K562 (cell line): ENCODE data around the gene CDC45. TPM values are rescaled to one million over a fixed set of nuclear protein-coding genes. Genes with fewer than 3 reads are reported as not detected.

Experiments used
- ARID2 ChIP-seq: fragments of 450-650 bp; IDR thresholded peaks from 2 replicates; pipeline ENCODE4 v1.6.1; 2017; ENCODE audit warnings: antibody characterized with exemption, mild to moderate bottlenecking
- BRD4 ChIP-seq: fragments of 200-600 bp; sonication (generic); IDR thresholded peaks from 2 replicates; pipeline ENCODE4 v1.6.1; 2017; ENCODE audit warnings: inconsistent platforms
- BRF1 ChIP-seq: IDR thresholded peaks from 3 replicates; pipeline ENCODE4 v1.6.1; 2011; ENCODE audit warnings: borderline replicate concordance, mild to moderate bottlenecking; ENCODE audit not compliant: insufficient read length; ENCODE audit errors: extremely low read depth
- KDM5B ChIP-seq: fragments of 200-600 bp; sonication (generic); IDR thresholded peaks from 2 replicates; pipeline ENCODE4 v1.6.1; 2012; ENCODE audit warnings: low read depth, mild to moderate bottlenecking, moderate library complexity, low read length, control low read depth, inconsistent platforms; ENCODE audit not compliant: insufficient replicate concordance
- MAFF ChIP-seq: IDR thresholded peaks from 2 replicates; pipeline ENCODE4 v1.6.1; 2012; ENCODE audit warnings: low read length, improper control_type of control experiment
- POLR2AphosphoS5 ChIP-seq: IDR thresholded peaks from 2 replicates; pipeline ENCODE4 v1.6.1; 2011; ENCODE audit warnings: mild to moderate bottlenecking, low read depth, low read length, moderate library complexity; ENCODE audit not compliant: control insufficient read depth, insufficient read depth
- PTRF ChIP-seq: fragments of 450-650 bp; IDR thresholded peaks from 2 replicates; pipeline ENCODE4 v1.6.1; 2016; ENCODE audit warnings: mild to moderate bottlenecking, missing genetic modification characterization, missing compliant biosample characterization
- PYGO2 ChIP-seq: fragments of 450-650 bp; IDR thresholded peaks from 2 replicates; pipeline ENCODE4 v1.6.1; 2016; ENCODE audit warnings: mild to moderate bottlenecking, missing genetic modification characterization, moderate library complexity, missing compliant biosample characterization
- SIN3A ChIP-seq, 2 experiments: fragments of 150-350 bp in 1 of 2; IDR thresholded peaks; 2 replicates each; pipeline ENCODE4 v1.6.1; 2011 to 2016; ENCODE audit warnings: borderline replicate concordance in 2 of 2, low read depth in 2 of 2, low read length in 2 of 2, mild to moderate bottlenecking in 2 of 2, moderate library complexity in 2 of 2; ENCODE audit not compliant: control insufficient read depth in 1 of 2
- SMAD1 ChIP-seq: fragments of 150-350 bp; IDR thresholded peaks from 2 replicates; pipeline ENCODE4 v1.6.1; 2014; ENCODE audit warnings: low read length, low read depth; ENCODE audit not compliant: partially characterized antibody
- SPI1 ChIP-seq: IDR thresholded peaks from 2 replicates; pipeline ENCODE4 v1.6.1; 2011; ENCODE audit warnings: low read depth, low read length, control low read depth, borderline replicate concordance
- TRIM28 ChIP-seq: fragments of 450-650 bp; IDR thresholded peaks from 2 replicates; pipeline ENCODE4 v1.6.1; 2017
- U2AF1 ChIP-seq: fragments of 200-400 bp; formaldehyde crosslinking; optimal IDR thresholded peaks from 2 replicates; pipeline ENCODE3; 2017; ENCODE audit warnings: mild to moderate bottlenecking, low read depth, low read length, moderate library complexity
- ZNF41 ChIP-seq: fragments of 250-450 bp; sonication (Bioruptor Pico); conservative IDR thresholded peaks from 2 replicates; pipeline ENCODE4 v1.4.0; 2020; ENCODE audit warnings: mild to moderate bottlenecking
- polyA plus RNA-seq, 8 experiments: library from polyadenylated mRNA; depleted of rRNA in 4 of 8; stranded (reverse) in 5 of 8; unstranded in 3 of 8; fragments of >200 nt; fragmentation: Nextera tagmentation in 2 of 8; fragmentation: Illumina TruSeq in 1 of 8; extraction: Ambion mirVana in 2 of 8; extraction: Trizol in 1 of 8; gene quantifications; 2 replicates each; pipeline versions ENCODE4 v1.2.1 to v1.2.3, GENCODE V29; 2011 to 2014; ENCODE audit warnings: inconsistent platforms in 1 of 8, missing spikeins in 1 of 8
- total RNA-seq, 7 experiments: library from RNA; depleted of rRNA in 6 of 7; stranded (reverse); fragments of >200 nt in 6 of 7; fragmentation: Illumina TruSeq in 2 of 7; extraction: Trizol in 2 of 7; gene quantifications; 2 replicates each; pipeline versions ENCODE4 v1.2.1 to v1.2.3, GENCODE V29; 2011 to 2021; ENCODE audit warnings: low replicate concordance in 1 of 7
- TF ChIP-seq, protein P1 (sequence below): fragments of 450-650 bp; IDR thresholded peaks from 2 replicates; pipeline ENCODE4 v1.6.1; 2018; ENCODE audit not compliant: partially characterized antibody
- TF ChIP-seq, protein P2 (sequence below): fragments of 150-350 bp; conservative IDR thresholded peaks from 2 replicates; pipeline ENCODE4 v1.6.1; 2014; ENCODE audit warnings: low read length
- TF ChIP-seq, protein P3 (sequence below): fragments of 450-650 bp; IDR thresholded peaks from 2 replicates; pipeline ENCODE4 v1.7.1; 2018; ENCODE audit warnings: mild to moderate bottlenecking, low read depth; ENCODE audit not compliant: partially characterized antibody

Gene CDC45
- total and polyA plus RNA-seq, 9 of the 15 experiments (the other 6 are each of a cell fraction or from before 2014, with no cell fraction given): 251 to 580 (median 410) TPM

DNA sequence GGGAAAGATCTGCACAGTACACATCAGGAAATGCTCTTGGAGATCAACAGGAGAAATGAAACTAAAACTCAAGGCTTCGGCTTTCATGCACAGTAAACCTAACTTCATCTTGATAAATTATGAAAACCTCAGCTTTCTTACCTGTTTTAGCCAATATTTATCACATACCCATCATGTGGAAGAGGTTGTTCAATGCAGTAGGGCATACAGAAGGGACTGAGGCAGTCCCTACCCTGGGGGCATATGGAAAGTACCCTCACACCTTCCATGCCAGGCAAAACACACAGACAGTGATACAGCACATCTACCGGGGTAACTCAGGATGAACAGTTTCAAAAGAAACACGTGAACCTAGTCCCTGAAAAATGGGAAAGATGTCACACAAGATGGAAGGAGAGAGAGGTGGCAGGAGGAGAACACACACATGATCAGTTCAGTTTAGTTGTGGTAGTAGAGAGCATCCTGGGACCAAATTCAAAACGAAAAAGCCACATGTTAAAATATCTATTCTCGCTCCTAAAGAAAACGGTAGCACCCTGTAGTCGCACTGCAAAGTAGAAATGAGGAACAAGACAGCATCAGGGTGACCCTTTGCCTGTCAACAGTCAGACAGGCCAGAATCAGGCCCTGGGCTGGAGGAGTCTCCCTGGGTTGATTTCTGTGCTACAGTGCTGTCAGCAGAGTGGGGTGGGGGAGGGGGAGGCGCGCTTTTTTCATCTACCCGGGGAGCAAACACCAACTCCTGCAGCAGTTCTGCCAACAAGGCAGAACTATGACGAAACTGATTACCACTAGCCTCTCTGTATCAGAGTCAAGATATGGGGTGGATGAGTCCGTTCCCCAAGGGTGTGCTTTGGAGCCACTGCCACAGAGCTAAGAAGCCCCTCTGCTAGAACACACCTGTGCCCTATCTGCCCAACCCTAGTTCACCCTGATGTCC is 49.5 kb upstream of the CDC45 start (continued):
- TF ChIP-seq, protein P1, sequence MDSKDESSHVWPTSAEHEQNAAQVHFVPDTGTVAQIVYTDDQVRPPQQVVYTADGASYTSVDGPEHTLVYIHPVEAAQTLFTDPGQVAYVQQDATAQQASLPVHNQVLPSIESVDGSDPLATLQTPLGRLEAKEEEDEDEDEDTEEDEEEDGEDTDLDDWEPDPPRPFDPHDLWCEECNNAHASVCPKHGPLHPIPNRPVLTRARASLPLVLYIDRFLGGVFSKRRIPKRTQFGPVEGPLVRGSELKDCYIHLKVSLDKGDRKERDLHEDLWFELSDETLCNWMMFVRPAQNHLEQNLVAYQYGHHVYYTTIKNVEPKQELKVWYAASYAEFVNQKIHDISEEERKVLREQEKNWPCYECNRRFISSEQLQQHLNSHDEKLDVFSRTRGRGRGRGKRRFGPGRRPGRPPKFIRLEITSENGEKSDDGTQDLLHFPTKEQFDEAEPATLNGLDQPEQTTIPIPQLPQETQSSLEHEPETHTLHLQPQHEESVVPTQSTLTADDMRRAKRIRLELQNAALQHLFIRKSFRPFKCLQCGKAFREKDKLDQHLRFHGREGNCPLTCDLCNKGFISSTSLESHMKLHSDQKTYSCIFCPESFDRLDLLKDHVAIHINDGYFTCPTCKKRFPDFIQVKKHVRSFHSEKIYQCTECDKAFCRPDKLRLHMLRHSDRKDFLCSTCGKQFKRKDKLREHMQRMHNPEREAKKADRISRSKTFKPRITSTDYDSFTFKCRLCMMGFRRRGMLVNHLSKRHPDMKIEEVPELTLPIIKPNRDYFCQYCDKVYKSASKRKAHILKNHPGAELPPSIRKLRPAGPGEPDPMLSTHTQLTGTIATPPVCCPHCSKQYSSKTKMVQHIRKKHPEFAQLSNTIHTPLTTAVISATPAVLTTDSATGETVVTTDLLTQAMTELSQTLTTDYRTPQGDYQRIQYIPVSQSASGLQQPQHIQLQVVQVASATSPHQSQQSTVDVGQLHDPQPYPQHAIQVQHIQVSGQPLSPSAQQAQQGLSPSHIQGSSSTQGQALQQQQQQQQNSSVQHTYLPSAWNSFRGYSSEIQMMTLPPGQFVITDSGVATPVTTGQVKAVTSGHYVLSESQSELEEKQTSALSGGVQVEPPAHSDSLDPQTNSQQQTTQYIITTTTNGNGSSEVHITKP: no peak
- TF ChIP-seq MAFF: 0 out of 2 replicates have a peak, but pooled peaks have one; percentile 12
- TF ChIP-seq TRIM28: no peak
- TF ChIP-seq KDM5B: peak; percentile 45
- no peak for TF ChIP-seq U2AF1
- TF ChIP-seq POLR2AphosphoS5: no peak
- peak; percentile 15 for TF ChIP-seq SMAD1
- no peak for TF ChIP-seq SPI1
- no peak for TF ChIP-seq ZNF41 (CRISPR knock-in tag)
- TF ChIP-seq, protein P2, sequence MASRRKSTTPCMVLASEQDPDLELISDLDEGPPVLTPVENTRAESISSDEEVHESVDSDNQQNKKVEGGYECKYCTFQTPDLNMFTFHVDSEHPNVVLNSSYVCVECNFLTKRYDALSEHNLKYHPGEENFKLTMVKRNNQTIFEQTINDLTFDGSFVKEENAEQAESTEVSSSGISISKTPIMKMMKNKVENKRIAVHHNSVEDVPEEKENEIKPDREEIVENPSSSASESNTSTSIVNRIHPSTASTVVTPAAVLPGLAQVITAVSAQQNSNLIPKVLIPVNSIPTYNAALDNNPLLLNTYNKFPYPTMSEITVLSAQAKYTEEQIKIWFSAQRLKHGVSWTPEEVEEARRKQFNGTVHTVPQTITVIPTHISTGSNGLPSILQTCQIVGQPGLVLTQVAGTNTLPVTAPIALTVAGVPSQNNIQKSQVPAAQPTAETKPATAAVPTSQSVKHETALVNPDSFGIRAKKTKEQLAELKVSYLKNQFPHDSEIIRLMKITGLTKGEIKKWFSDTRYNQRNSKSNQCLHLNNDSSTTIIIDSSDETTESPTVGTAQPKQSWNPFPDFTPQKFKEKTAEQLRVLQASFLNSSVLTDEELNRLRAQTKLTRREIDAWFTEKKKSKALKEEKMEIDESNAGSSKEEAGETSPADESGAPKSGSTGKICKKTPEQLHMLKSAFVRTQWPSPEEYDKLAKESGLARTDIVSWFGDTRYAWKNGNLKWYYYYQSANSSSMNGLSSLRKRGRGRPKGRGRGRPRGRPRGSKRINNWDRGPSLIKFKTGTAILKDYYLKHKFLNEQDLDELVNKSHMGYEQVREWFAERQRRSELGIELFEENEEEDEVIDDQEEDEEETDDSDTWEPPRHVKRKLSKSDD: no peak
- TF ChIP-seq PTRF (tag): no peak
- 0 out of 4 replicates have a peak, but pooled peaks of 1 of the 2 experiments have one; percentile 83 for TF ChIP-seq SIN3A (IDR thresholded peaks at IDR 0.05; ENCODE audit: borderline replicate concordance in 2 of 2, control insufficient read depth in 1 of 2, low read depth in 2 of 2, low read length in 2 of 2)
- TF ChIP-seq ARID2: no peak
- no peak for TF ChIP-seq BRF1
- TF ChIP-seq, protein P3, sequence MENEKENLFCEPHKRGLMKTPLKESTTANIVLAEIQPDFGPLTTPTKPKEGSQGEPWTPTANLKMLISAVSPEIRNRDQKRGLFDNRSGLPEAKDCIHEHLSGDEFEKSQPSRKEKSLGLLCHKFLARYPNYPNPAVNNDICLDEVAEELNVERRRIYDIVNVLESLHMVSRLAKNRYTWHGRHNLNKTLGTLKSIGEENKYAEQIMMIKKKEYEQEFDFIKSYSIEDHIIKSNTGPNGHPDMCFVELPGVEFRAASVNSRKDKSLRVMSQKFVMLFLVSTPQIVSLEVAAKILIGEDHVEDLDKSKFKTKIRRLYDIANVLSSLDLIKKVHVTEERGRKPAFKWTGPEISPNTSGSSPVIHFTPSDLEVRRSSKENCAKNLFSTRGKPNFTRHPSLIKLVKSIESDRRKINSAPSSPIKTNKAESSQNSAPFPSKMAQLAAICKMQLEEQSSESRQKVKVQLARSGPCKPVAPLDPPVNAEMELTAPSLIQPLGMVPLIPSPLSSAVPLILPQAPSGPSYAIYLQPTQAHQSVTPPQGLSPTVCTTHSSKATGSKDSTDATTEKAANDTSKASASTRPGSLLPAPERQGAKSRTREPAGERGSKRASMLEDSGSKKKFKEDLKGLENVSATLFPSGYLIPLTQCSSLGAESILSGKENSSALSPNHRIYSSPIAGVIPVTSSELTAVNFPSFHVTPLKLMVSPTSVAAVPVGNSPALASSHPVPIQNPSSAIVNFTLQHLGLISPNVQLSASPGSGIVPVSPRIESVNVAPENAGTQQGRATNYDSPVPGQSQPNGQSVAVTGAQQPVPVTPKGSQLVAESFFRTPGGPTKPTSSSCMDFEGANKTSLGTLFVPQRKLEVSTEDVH: no peak
- TF ChIP-seq PYGO2 (tag): no peak
- peak; percentile 58; the same call in 1 of the 2 replicates for TF ChIP-seq BRD4
